A549 (cell line): ENCODE results near the gene ADAMTS2. TPM values are rescaled to one million over a fixed set of nuclear protein-coding genes. Genes with fewer than 3 reads are reported as not detected.

Experiments
- ATAC-seq, 2 experiments: fragments of 200-7000 bp in 1 of 2; fragments of >200 bp in 1 of 2; cut with Nextera tagmentation in 1 of 2; cut with Tn5 transposase in 1 of 2; 3 replicates each; pipeline versions ENCODE4 v1.8.0 to v1.9.1; 2018 to 2020; ENCODE audit warnings: mild to moderate bottlenecking in 1 of 2, moderate library complexity in 1 of 2
- CTCF ChIA-PET: fragments of 300-600 bp; sonication (Branson Sonifier 250); formaldehyde crosslinking; extraction: SDS; loops from one replicate; lab custom pipeline; 2021; ENCODE audit warnings: antibody characterized with exemption, inconsistent platforms; lab: Yijun Ruan, JAX
- POLR2A ChIA-PET: fragments of 350-600 bp; formaldehyde crosslinking; extraction: SDS; loops from one replicate; lab custom pipeline; 2021; ENCODE audit warnings: antibody characterized with exemption, inconsistent platforms; lab: Yijun Ruan, JAX
- DNase-seq, 2 experiments: peaks; one replicate each; pipeline versions ENCODE4 v3.0.0 to v3.0.0-alpha.2; 2011 to 2016; ENCODE audit warnings: low read depth in 1 of 2, low spot score in 1 of 2
- FAIRE-seq: peaks from 2 replicates; lab custom pipeline; 2011; peaks lifted over from hg19 to GRCh38; lab: Jason Lieb, UNC
- H3K27ac ChIP-seq, 2 experiments: fragments of >200 bp; sonication (Bioruptor Twin); formaldehyde crosslinking; 3 replicates each; pipeline ENCODE4 v1.5.1; 2016 to 2017
- H3K4me1 ChIP-seq: fragments of >200 bp; sonication (Bioruptor Twin); formaldehyde crosslinking; 3 replicates; pipeline ENCODE4 v1.6.1; 2016
- H3K4me2 ChIP-seq: fragments of >200 bp; sonication (Bioruptor Twin); formaldehyde crosslinking; 3 replicates; pipeline ENCODE4 v1.6.1; 2016
- H3K4me3 ChIP-seq: fragments of >200 bp; sonication (Bioruptor Twin); formaldehyde crosslinking; 3 replicates; pipeline ENCODE4 v1.5.1; 2016
- H3K9me3 ChIP-seq: fragments of >200 bp; sonication (Bioruptor Twin); formaldehyde crosslinking; 3 replicates; pipeline ENCODE4 v1.6.1; 2016
- ATOH8 ChIP-seq: fragments of 250-450 bp; sonication (Bioruptor Pico); IDR thresholded peaks from 2 replicates; pipeline ENCODE4 v1.5.0; 2020; ENCODE audit warnings: low read depth, mild to moderate bottlenecking, moderate library complexity
- BCL3 ChIP-seq: fragments of >200 bp; sonication (Bioruptor Twin); formaldehyde crosslinking; IDR thresholded peaks from 3 replicates; pipeline ENCODE4 v1.6.1; 2016
- BHLHE40 ChIP-seq: IDR thresholded peaks from 2 replicates; pipeline ENCODE4 v1.6.1; 2012; ENCODE audit warnings: low read depth, low read length, inconsistent platforms
- CTCF ChIP-seq: fragments of >200 bp; sonication (Bioruptor Twin); formaldehyde crosslinking; IDR thresholded peaks from 3 replicates; pipeline ENCODE4 v1.5.1; 2016
- E2F6 ChIP-seq: IDR thresholded peaks from 2 replicates; pipeline ENCODE4 v1.6.1; 2012; ENCODE audit warnings: low read depth, borderline replicate concordance
- ELK1 ChIP-seq: fragments of 150-350 bp; IDR thresholded peaks from 2 replicates; pipeline ENCODE4 v1.6.1; 2014; ENCODE audit warnings: low read depth, mild to moderate bottlenecking, low read length
- HES2 ChIP-seq: fragments of >200 bp; sonication (Bioruptor Twin); formaldehyde crosslinking; IDR thresholded peaks from 2 replicates; pipeline ENCODE4 v1.6.1; 2016
- HEYL ChIP-seq: fragments of 250-450 bp; sonication (Bioruptor Pico); IDR thresholded peaks from 2 replicates; pipeline ENCODE4 v1.8.0; 2021; ENCODE audit warnings: mild to moderate bottlenecking, moderate library complexity
- HOXB13 ChIP-seq: fragments of 250-450 bp; sonication (Bioruptor Pico); IDR thresholded peaks from 2 replicates; pipeline ENCODE4 v1.5.0; 2020; ENCODE audit warnings: low read depth, mild to moderate bottlenecking, moderate library complexity
- JUNB ChIP-seq: fragments of >200 bp; sonication (Bioruptor Twin); formaldehyde crosslinking; IDR thresholded peaks from 2 replicates; pipeline ENCODE4 v1.6.1; 2016
- MAFK ChIP-seq: fragments of 450-650 bp; IDR thresholded peaks from 2 replicates; pipeline ENCODE4 v1.6.1; 2014; ENCODE audit not compliant: partially characterized antibody
- MYC ChIP-seq: IDR thresholded peaks from 2 replicates; pipeline ENCODE4 v1.6.1; 2012; ENCODE audit warnings: mild to moderate bottlenecking, inconsistent platforms, low read length, improper control_type of control experiment, borderline replicate concordance
- NFE2L2 ChIP-seq: fragments of 150-350 bp; conservative IDR thresholded peaks from 2 replicates; pipeline ENCODE4 v1.6.1; 2014; ENCODE audit warnings: low read length
- PBX3 ChIP-seq: IDR thresholded peaks from 2 replicates; pipeline ENCODE4 v1.6.1; 2012
- PHF8 ChIP-seq: fragments of 200-600 bp; sonication (generic); IDR thresholded peaks from 2 replicates; pipeline ENCODE4 v1.6.1; 2016; ENCODE audit warnings: low read depth, mild to moderate bottlenecking, antibody characterized with exemption, moderate library complexity, borderline replicate concordance
- POLR2A ChIP-seq: IDR thresholded peaks from 2 replicates; pipeline ENCODE4 v1.6.1; 2012; ENCODE audit warnings: mild to moderate bottlenecking, low read length
- RARB ChIP-seq: fragments of 250-450 bp; sonication (Bioruptor Pico); IDR thresholded peaks from 2 replicates; pipeline ENCODE4 v1.8.0; 2021; ENCODE audit warnings: mild to moderate bottlenecking, moderate library complexity
- RCOR1 ChIP-seq: fragments of 150-350 bp; IDR thresholded peaks from 2 replicates; pipeline ENCODE4 v1.6.1; 2014; ENCODE audit warnings: antibody characterized with exemption, low read length, low read depth
- SMC3 ChIP-seq: fragments of >200 bp; sonication (Bioruptor Twin); formaldehyde crosslinking; IDR thresholded peaks from 3 replicates; pipeline ENCODE4 v1.6.1; 2018; ENCODE audit warnings: inconsistent platforms
- TP53 ChIP-seq: fragments of 250-450 bp; sonication (Bioruptor Pico); IDR thresholded peaks from 2 replicates; pipeline ENCODE4 v1.5.0; 2021; ENCODE audit warnings: mild to moderate bottlenecking, moderate library complexity
- ZC3H11A ChIP-seq: fragments of 450-650 bp; IDR thresholded peaks from 2 replicates; pipeline ENCODE4 v1.6.1; 2014; ENCODE audit warnings: antibody characterized with exemption, mild to moderate bottlenecking
- ZFP36 ChIP-seq: fragments of 450-650 bp; IDR thresholded peaks from 2 replicates; pipeline ENCODE4 v1.6.1; 2014; ENCODE audit warnings: borderline replicate concordance; ENCODE audit not compliant: partially characterized antibody
- WGBS: methylation state at CpG from one replicate; pipeline ENCODE4 v1.1.6; 2017; ENCODE audit errors: missing lambda C conversion rate; 5-methylcytosine and 5-hydroxymethylcytosine counted together
- polyA plus RNA-seq, 4 experiments: library from polyadenylated mRNA; depleted of rRNA in 3 of 4; stranded (reverse); fragments of >200 nt; fragmentation: RNase III in 1 of 4; extraction: RNeasy Plus Mini Kit Qiagen cat#74134 plus additional on column Dnase treatment in 1 of 4; gene quantifications; 2 replicates in 3 of 4; 3 replicates in 1 of 4; pipeline ENCODE4 v1.2.3, GENCODE V29; 2011 to 2017

The ADAMTS2 gene
- polyA plus RNA-seq, 2 of the 4 experiments (the other 2 are of a cell fraction): not detected

- no peak for TF ChIP-seq BCL3
Measured at GRCh38 chr5:179250561-179251225, 94.6 kb downstream of the ADAMTS2 start (continued).

GRCh38 chr5:179246227-179246626 is 99.0 kb downstream of the ADAMTS2 start:
- peaks cover 4% of the 10 kb centered on the region; the same call in 1 of the 3 replicates for H3K9me3 ChIP-seq
- DNase-seq: no peak
- ChIA-PET POLR2A (no interaction called here), CTCF (no interaction called here)
- no peak for FAIRE-seq
- TF ChIP-seq ELK1 (no peak), MAFK (no peak), PBX3 (no peak), JUNB (no peak), CTCF (no peak), BHLHE40 (no peak), POLR2A (no peak)
- no peak overlapping the region for H3K27ac ChIP-seq
- WGBS: 35% methylated on average over 2 of the region's 2 CpGs
- H3K4me2 ChIP-seq: no peak overlapping the region
- H3K4me1 ChIP-seq: no peaks in the 10 kb centered on the region
- H3K4me3 ChIP-seq: no peak overlapping the region
- ATAC-seq: no peak

- ChIA-PET CTCF (no interaction called here), POLR2A (no interaction called here)
- FAIRE-seq (no peak), DNase-seq (no peak), ATAC-seq (no peak)
- no peak for TF ChIP-seq HEYL (CRISPR knock-in tag)
- 35% methylated on average over 4 of the region's 4 CpGs for WGBS
- Histone ChIP-seq H3K27ac (no peak overlapping the region), H3K4me1 (no peaks in the 10 kb centered on the region), H3K9me3 (peaks cover 15% of the 10 kb centered on the region; the same call in 1 of the 3 replicates), H3K4me3 (no peak overlapping the region), H3K4me2 (no peak overlapping the region)
Measured at GRCh38 chr5:179245031-179245430, 100.2 kb downstream of the ADAMTS2 start.

GRCh38 chr5:179244044-179244443 is 101.2 kb downstream of the ADAMTS2 start:
- no peak for DNase-seq
- peaks cover 17% of the 10 kb centered on the region; the same call in 2 of the 3 replicates for H3K9me3 ChIP-seq
- no peak for ATAC-seq
- WGBS: 19% methylated on average over 5 of the region's 5 CpGs
- H3K27ac ChIP-seq: no peak overlapping the region
- H3K4me3 ChIP-seq: no peak overlapping the region
- FAIRE-seq: no peak
- ChIA-PET CTCF (no interaction called here), POLR2A (no interaction called here)
- no peak overlapping the region for H3K4me2 ChIP-seq
- H3K4me1 ChIP-seq: no peaks in the 10 kb centered on the region
- TF ChIP-seq MYC (no peak), PHF8 (no peak), MAFK (no peak), RARB (CRISPR knock-in tag) (no peak), HES2 (no peak), HOXB13 (CRISPR knock-in tag) (no peak), RCOR1 (no peak), BHLHE40 (no peak), TP53 (no peak), NFE2L2 (no peak), E2F6 (no peak), ATOH8 (CRISPR knock-in tag) (no peak), SMC3 (no peak), ZC3H11A (no peak), ZFP36 (no peak)
